ENCODE results near the gene WFDC12.

Gene WFDC12

GRCh38 chr20:45101333-45101850 is 22.9 kb downstream of the WFDC12 start:
- peaks cover 4% of the 10 kb centered on the region for H3K36me3 ChIP-seq (ENCODE audit: control insufficient read depth, insufficient read depth, low read length)
- 65 to 88% methylated on average over 2 to 4 of the region's 6 CpGs for WGBS, 2 experiments (ENCODE audit: insufficient coverage in 2 of 2)
- no peaks in the 10 kb centered on the region for H3K9me3 ChIP-seq (ENCODE audit: control insufficient read depth, low read length)
- peaks cover 14% of the 10 kb centered on the region for H3K4me1 ChIP-seq (ENCODE audit: control insufficient read depth, insufficient read depth, low read length, poor library complexity, severe bottlenecking)
- no peak overlapping the region for H3K27ac ChIP-seq (ENCODE audit: low read depth, low read length, severe bottlenecking)
- peak overlapping the region; percentile 37 for H3K4me3 ChIP-seq (ENCODE audit: extremely low read depth, insufficient read depth, low read length, poor library complexity, severe bottlenecking)

GRCh38 chr20:45100563-45101245 is 23.6 kb downstream of the WFDC12 start, which contains the start of gene KCNS1:
KCNS1 (minus strand) TSS chr20:45101127; CDS start chr20:45099236, 1,891 bp downstream.
- peaks cover 4% of the 10 kb centered on the region for H3K36me3 ChIP-seq (ENCODE audit: control insufficient read depth, insufficient read depth, low read length)
- WGBS, 2 experiments (ENCODE audit: insufficient coverage in 2 of 2): 8 to 9% methylated on average over 16 to 24 of the region's 38 CpGs
- H3K9me3 ChIP-seq (ENCODE audit: control insufficient read depth, low read length): no peaks in the 10 kb centered on the region
- H3K4me3 ChIP-seq (ENCODE audit: extremely low read depth, insufficient read depth, low read length, poor library complexity, severe bottlenecking): peak within 1 kb of the TSS; percentile 37
- peaks cover 14% of the 10 kb centered on the region for H3K4me1 ChIP-seq (ENCODE audit: control insufficient read depth, insufficient read depth, low read length, poor library complexity, severe bottlenecking)
- no peak within 1 kb of the TSS for H3K27ac ChIP-seq (ENCODE audit: low read depth, low read length, severe bottlenecking)

DNA sequence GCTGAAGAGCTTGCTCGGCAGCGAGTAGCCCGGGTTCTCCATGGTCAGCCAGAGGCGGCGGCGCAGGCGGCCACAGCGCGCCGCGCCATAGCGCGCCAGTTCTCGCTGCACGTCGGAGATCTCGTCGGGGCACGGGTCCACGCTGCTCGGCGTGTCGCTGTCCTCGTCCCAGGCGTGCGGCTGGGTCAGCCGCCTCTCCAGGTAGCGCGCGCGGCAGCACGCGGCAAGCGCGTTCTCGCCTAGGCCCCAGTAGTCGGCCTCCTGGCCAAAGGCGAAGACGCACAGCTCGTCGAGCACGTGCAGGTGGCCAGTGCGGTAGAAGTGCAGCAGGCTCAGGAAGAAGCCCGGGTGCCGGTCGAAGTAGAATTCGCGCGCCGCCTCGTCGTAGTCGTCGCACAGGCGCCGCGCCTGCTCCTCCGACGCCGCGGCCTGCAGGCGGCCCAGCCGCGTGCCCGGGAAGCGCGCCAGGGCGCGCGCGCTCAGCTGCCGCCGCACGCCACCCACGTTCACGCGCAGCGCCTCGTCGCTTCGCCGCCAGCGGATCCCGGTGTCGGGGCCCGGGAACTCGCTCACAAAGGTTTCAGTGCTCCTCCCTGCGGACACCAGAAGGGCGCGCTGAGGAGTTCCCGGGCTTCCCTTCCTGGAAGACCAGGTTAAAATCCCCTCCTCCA is 26.0 kb downstream of the WFDC12 start:
- peaks cover 10% of the 10 kb centered on the region for H3K36me3 ChIP-seq (ENCODE audit: control insufficient read depth, insufficient read depth, low read length)
- WGBS, 2 experiments (ENCODE audit: insufficient coverage in 2 of 2): 75 to 78% methylated on average over 79 to 87 of the region's 91 CpGs

GRCh38 chr20:45097485-45098102 is 26.7 kb downstream of the WFDC12 start:
- H3K27ac ChIP-seq (ENCODE audit: low read depth, low read length, severe bottlenecking): no peak overlapping the region
- peaks cover 12% of the 10 kb centered on the region for H3K36me3 ChIP-seq (ENCODE audit: control insufficient read depth, insufficient read depth, low read length)
- no peak overlapping the region for H3K4me3 ChIP-seq (ENCODE audit: extremely low read depth, insufficient read depth, low read length, poor library complexity, severe bottlenecking)
- 97% methylated on average over 49 to 51 of the region's 56 CpGs for WGBS, 2 experiments (ENCODE audit: insufficient coverage in 2 of 2)
- no peaks in the 10 kb centered on the region for H3K9me3 ChIP-seq (ENCODE audit: control insufficient read depth, low read length)
- H3K4me1 ChIP-seq (ENCODE audit: control insufficient read depth, insufficient read depth, low read length, poor library complexity, severe bottlenecking): peaks cover 9% of the 10 kb centered on the region

More for the DNA sequence above, 26.0 kb downstream of the WFDC12 start:
- H3K27ac ChIP-seq (ENCODE audit: low read depth, low read length, severe bottlenecking): no peak overlapping the region
- no peak overlapping the region for H3K4me3 ChIP-seq (ENCODE audit: extremely low read depth, insufficient read depth, low read length, poor library complexity, severe bottlenecking)
- H3K9me3 ChIP-seq (ENCODE audit: control insufficient read depth, low read length): no peaks in the 10 kb centered on the region
- peaks cover 9% of the 10 kb centered on the region for H3K4me1 ChIP-seq (ENCODE audit: control insufficient read depth, insufficient read depth, low read length, poor library complexity, severe bottlenecking)

DNA sequence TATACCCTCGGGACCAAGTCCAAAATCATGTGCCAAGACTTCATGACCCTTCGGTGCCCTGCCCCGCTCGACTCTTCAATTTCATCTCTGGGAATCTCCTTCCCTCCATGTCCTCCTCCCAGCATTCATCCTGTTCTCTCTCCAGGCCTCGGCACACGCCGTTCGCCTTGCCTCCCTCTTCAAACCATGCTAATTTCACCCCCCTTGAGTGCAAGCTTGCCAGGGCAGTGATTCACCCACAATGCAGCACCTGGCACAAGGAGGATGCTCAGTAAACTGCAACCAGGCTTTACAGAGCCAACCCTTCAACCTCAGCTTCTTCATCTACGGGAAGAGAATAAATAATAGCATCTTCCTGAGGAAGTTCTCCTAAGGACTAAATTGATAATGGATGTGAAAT is 27.5 kb downstream of the WFDC12 start:
- 90 to 96% methylated on average over 8 of the region's 9 CpGs for WGBS, 2 experiments (ENCODE audit: insufficient coverage in 2 of 2)
- peaks cover 9% of the 10 kb centered on the region for H3K4me1 ChIP-seq (ENCODE audit: control insufficient read depth, insufficient read depth, low read length, poor library complexity, severe bottlenecking)
- H3K4me3 ChIP-seq (ENCODE audit: extremely low read depth, insufficient read depth, low read length, poor library complexity, severe bottlenecking): no peak overlapping the region
- H3K36me3 ChIP-seq (ENCODE audit: control insufficient read depth, insufficient read depth, low read length): peaks cover 17% of the 10 kb centered on the region
- no peaks in the 10 kb centered on the region for H3K9me3 ChIP-seq (ENCODE audit: control insufficient read depth, low read length)
- no peak overlapping the region for H3K27ac ChIP-seq (ENCODE audit: low read depth, low read length, severe bottlenecking)

GRCh38 chr20:45095805-45096238 is 28.4 kb downstream of the WFDC12 start:
- H3K4me1 ChIP-seq (ENCODE audit: control insufficient read depth, insufficient read depth, low read length, poor library complexity, severe bottlenecking): peaks cover 4% of the 10 kb centered on the region
- H3K36me3 ChIP-seq (ENCODE audit: control insufficient read depth, insufficient read depth, low read length): peaks cover 27% of the 10 kb centered on the region
- 18 to 30% methylated on average over 4 of the region's 7 CpGs for WGBS, 2 experiments (ENCODE audit: insufficient coverage in 2 of 2)
- H3K4me3 ChIP-seq (ENCODE audit: extremely low read depth, insufficient read depth, low read length, poor library complexity, severe bottlenecking): no peak overlapping the region
- H3K27ac ChIP-seq (ENCODE audit: low read depth, low read length, severe bottlenecking): no peak overlapping the region
- H3K9me3 ChIP-seq (ENCODE audit: control insufficient read depth, low read length): no peaks in the 10 kb centered on the region

GRCh38 chr20:45094864-45095574 is 29.2 kb downstream of the WFDC12 start:
- no peaks in the 10 kb centered on the region for H3K9me3 ChIP-seq (ENCODE audit: control insufficient read depth, low read length)
- WGBS, 2 experiments (ENCODE audit: insufficient coverage in 2 of 2): 96 to 97% methylated on average over 6 to 7 of the region's 11 CpGs

DNA sequence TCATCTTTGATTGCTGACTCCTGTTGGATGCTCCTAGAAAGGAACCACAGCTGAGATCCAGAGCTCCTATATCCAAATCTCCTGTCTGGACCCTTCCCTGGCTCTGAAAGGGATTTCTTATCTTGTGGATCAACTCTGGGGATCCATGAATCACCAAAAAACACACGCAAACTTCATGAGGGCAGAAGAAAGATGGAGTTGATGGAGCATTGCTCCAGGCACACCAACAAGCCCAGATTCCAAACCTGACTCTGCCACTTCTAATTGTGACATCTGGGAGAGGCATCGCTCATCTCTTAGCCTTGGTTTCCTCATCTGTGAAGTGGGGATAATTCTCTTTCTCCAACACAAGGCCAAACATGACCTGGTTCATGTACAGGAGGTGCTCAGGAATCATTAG is 30.1 kb downstream of the WFDC12 start:
- Histone ChIP-seq H3K4me3 (ENCODE audit: extremely low read depth, insufficient read depth, low read length, poor library complexity, severe bottlenecking) (no peak overlapping the region), H3K36me3 (ENCODE audit: control insufficient read depth, insufficient read depth, low read length) (peaks cover 34% of the 10 kb centered on the region), H3K9me3 (ENCODE audit: control insufficient read depth, low read length) (no peaks in the 10 kb centered on the region), H3K4me1 (ENCODE audit: control insufficient read depth, insufficient read depth, low read length, poor library complexity, severe bottlenecking) (peaks cover 9% of the 10 kb centered on the region), H3K27ac (ENCODE audit: low read depth, low read length, severe bottlenecking) (no peak overlapping the region)
- 100% methylated on average over 1 of the region's 2 CpGs; no CpG with 5 or more reads in 1 of the 2 experiments for WGBS, 2 experiments (ENCODE audit: insufficient coverage in 2 of 2)

More at GRCh38 chr20:45094864-45095574, 29.2 kb downstream of the WFDC12 start:
- H3K27ac ChIP-seq (ENCODE audit: low read depth, low read length, severe bottlenecking): no peak overlapping the region
- H3K4me1 ChIP-seq (ENCODE audit: control insufficient read depth, insufficient read depth, low read length, poor library complexity, severe bottlenecking): peaks cover 9% of the 10 kb centered on the region
- no peak overlapping the region for H3K4me3 ChIP-seq (ENCODE audit: extremely low read depth, insufficient read depth, low read length, poor library complexity, severe bottlenecking)
- peaks cover 28% of the 10 kb centered on the region for H3K36me3 ChIP-seq (ENCODE audit: control insufficient read depth, insufficient read depth, low read length)

DNA sequence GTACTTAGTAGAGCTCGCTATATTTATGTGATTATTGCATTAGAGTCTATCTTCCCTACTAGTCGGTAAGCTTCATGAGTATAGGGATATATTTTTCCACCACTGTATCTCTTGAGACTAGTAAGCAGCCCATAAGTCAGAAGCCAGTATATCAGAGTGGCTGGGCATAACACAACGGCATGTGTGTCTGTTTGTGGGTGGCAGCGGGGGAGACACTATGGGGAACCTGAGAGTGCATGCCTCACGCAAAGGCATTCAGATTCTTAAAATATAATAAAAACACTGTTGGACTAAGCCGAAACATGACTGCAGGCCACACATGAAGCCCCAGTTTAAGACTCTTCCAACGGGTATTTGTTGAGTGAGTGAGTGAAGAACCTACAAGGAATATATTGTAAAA is 31.4 kb downstream of the WFDC12 start:
- Histone ChIP-seq H3K9me3 (ENCODE audit: control insufficient read depth, low read length) (no peaks in the 10 kb centered on the region), H3K36me3 (ENCODE audit: control insufficient read depth, insufficient read depth, low read length) (peaks cover 39% of the 10 kb centered on the region), H3K4me1 (ENCODE audit: control insufficient read depth, insufficient read depth, low read length, poor library complexity, severe bottlenecking) (peaks cover 9% of the 10 kb centered on the region), H3K4me3 (ENCODE audit: extremely low read depth, insufficient read depth, low read length, poor library complexity, severe bottlenecking) (no peak overlapping the region), H3K27ac (ENCODE audit: low read depth, low read length, severe bottlenecking) (no peak overlapping the region)
- WGBS, 2 experiments (ENCODE audit: insufficient coverage in 2 of 2): 90 to 100% methylated on average over 1 to 2 of the region's 7 CpGs

DNA sequence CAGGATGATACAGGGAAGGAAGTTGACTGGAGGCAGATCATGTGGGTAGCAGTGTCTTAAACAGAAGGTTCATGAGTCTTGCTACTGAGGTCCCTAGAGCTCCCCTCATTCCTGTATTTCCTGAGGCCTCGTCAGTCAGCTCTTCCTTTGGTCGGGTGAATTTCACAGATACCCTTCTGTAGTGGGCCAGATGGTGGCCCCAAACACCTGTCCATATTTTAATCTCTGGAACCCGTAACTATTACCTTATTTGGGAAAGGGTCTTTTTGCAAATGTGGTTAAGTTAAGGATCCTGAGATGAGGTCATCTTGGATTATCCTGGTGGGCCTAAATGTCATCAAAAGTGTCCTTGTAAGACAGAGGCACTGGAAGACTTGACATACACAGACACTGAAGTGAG is 32.9 kb downstream of the WFDC12 start:
- 84 to 89% methylated on average over 1 to 2 of the region's 3 CpGs for WGBS, 2 experiments (ENCODE audit: insufficient coverage in 2 of 2)
- Histone ChIP-seq H3K4me1 (ENCODE audit: control insufficient read depth, insufficient read depth, low read length, poor library complexity, severe bottlenecking) (peaks cover 12% of the 10 kb centered on the region), H3K36me3 (ENCODE audit: control insufficient read depth, insufficient read depth, low read length) (peaks cover 43% of the 10 kb centered on the region), H3K27ac (ENCODE audit: low read depth, low read length, severe bottlenecking) (no peak overlapping the region), H3K9me3 (ENCODE audit: control insufficient read depth, low read length) (no peaks in the 10 kb centered on the region), H3K4me3 (ENCODE audit: extremely low read depth, insufficient read depth, low read length, poor library complexity, severe bottlenecking) (no peak overlapping the region)
